ENCODE data around the gene TWIST2. TPM values are rescaled to one million over a fixed set of nuclear protein-coding genes. Genes with fewer than 3 reads are reported as not detected.
A peak's percentile ranks its signal among the peaks of the same experiment; 100 is the strongest.

TWIST2 gene
- total RNA-seq, 4 donors from 2014 or later, result 37.4 to 51.6 (median 47.4) TPM

DNA sequence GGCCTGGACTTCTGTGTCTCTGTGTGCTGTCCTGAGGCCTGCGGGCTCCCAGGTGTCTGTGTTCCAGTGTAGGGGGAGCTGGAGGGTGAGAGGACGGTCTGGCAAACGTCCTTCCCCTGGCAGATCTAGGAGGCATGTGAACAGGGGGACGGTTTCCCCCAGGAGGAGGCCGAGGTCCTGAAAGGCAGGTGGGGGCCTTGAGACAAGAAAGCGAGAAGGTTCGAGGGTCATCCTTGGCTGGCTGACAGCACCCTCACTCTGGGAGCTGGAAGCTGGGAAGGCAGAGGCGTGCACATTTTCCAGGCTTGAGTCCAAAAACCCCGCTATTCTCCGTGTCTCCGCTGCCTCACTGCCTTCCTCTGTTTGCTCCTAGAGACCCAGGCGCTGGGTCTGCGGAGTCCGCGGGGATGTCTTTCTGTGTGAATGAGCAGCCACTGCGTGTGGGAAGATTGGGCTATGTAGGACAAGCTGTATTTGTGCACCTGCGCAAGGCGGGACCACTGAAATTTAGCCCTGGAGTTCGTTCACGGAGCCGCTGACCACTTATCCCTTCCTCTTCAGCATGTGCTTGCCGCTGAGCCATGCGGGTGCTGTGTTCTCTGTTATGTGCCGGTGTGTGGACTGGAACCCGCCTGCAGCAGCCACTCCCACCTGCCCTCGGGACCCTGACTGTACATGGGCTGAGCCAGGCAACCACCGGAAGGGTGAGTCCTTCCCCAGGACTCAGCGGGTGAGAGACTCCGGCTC is 43.7 kb downstream of the TWIST2 start:
- WGBS, result 57% methylated on average over 24 of the region's 29 CpGs
- H3K4me3 ChIP-seq, result peak overlapping the region in 2 of 4 donors; percentile 12 to 20
- DNase-seq (ENCODE audit: extremely low spot score), result no peak

GRCh38 chr2:238892204-238892500 is 44.3 kb downstream of the TWIST2 start:
- WGBS, result 98% methylated on average over 14 of the region's 14 CpGs
- no peak for DNase-seq (ENCODE audit: extremely low spot score)
- Histone ChIP-seq H3K4me1 (peaks cover 10 to 55% (median 46%) of the 10 kb centered on the region in 4 donors), H3K27ac (replicated peaks in 1 of 4) (peak overlapping the region in 1 of 4 donors; percentile 46), H3K4me3 (no peak overlapping the region), H3K9me3 (no peaks in the 10 kb centered on the region), H3K27me3 (no peaks in the 10 kb centered on the region), H3K36me3 (no peaks in the 10 kb centered on the region)
- TF ChIP-seq POLR2A (IDR thresholded peaks at IDR 0.05; ENCODE audit: low read depth), result no peak
- no peak for TF ChIP-seq EP300 (IDR thresholded peaks at IDR 0.05)
- TF ChIP-seq CTCF (IDR thresholded peaks at IDR 0.05), result no peak
- no peak for TF ChIP-seq POLR2AphosphoS5 (IDR thresholded peaks at IDR 0.05)
- intact Hi-C loops (cut with DNase I), result no loop called here

More for the DNA sequence above, 43.7 kb downstream of the TWIST2 start:
- Histone ChIP-seq H3K27ac (replicated peaks in 1 of 4) (peak overlapping the region in 1 of 4 donors; percentile 46), H3K9me3 (no peaks in the 10 kb centered on the region), H3K4me1 (peaks cover 10 to 51% (median 42%) of the 10 kb centered on the region in 4 donors), H3K27me3 (no peaks in the 10 kb centered on the region), H3K36me3 (no peaks in the 10 kb centered on the region)
- TF ChIP-seq POLR2A (IDR thresholded peaks at IDR 0.05; ENCODE audit: low read depth) (no peak), POLR2AphosphoS5 (IDR thresholded peaks at IDR 0.05) (no peak), CTCF (IDR thresholded peaks at IDR 0.05) (no peak), EP300 (IDR thresholded peaks at IDR 0.05) (no peak)
- intact Hi-C loops (cut with DNase I), result no loop called here

DNA sequence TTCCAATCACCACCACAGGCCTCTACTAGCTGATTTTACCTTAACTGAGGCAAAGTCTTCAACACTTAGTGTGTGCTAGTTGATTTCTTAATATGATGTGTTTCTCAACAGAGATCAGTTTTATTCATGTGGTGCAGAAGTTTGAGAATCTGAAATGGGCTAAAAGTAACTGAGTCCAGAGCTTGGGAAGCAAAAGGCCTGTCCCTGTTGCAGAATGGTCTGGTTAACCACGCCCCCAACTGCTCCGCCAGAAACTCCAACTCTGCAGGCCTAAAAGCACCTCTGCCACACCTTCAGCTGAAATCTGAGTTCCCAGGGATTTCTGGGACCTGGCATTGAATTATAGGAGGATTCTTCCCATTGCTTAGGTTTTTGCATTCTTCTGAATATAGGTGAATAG is 44.9 kb downstream of the TWIST2 start:
- Histone ChIP-seq H3K9me3 (no peaks in the 10 kb centered on the region), H3K4me3 (no peak overlapping the region), H3K4me1 (peaks cover 10 to 61% (median 53%) of the 10 kb centered on the region in 4 donors), H3K27ac (replicated peaks in 1 of 4) (no peak overlapping the region), H3K36me3 (no peaks in the 10 kb centered on the region), H3K27me3 (no peaks in the 10 kb centered on the region)
- 92% methylated on average over 2 of the region's 2 CpGs for WGBS
- intact Hi-C loops (cut with DNase I), result no loop called here
- TF ChIP-seq POLR2AphosphoS5 (IDR thresholded peaks at IDR 0.05) (no peak), POLR2A (IDR thresholded peaks at IDR 0.05; ENCODE audit: low read depth) (no peak), CTCF (IDR thresholded peaks at IDR 0.05) (no peak), EP300 (IDR thresholded peaks at IDR 0.05) (no peak)
- DNase-seq (ENCODE audit: extremely low spot score), result no peak

- no peak for DNase-seq (ENCODE audit: extremely low spot score)
- peak overlapping the region in 2 of 4 donors; percentile 11 to 54 for H3K27ac ChIP-seq (replicated peaks in 1 of 4)
- H3K9me3 ChIP-seq, result no peaks in the 10 kb centered on the region
- H3K36me3 ChIP-seq, result no peaks in the 10 kb centered on the region
- H3K27me3 ChIP-seq, result no peaks in the 10 kb centered on the region
- 89% methylated on average over 30 of the region's 30 CpGs for WGBS
- intact Hi-C loops (cut with DNase I), result no loop called here
- H3K4me3 ChIP-seq, result no peak overlapping the region
- peaks cover 10 to 67% (median 58%) of the 10 kb centered on the region in 4 donors for H3K4me1 ChIP-seq
- TF ChIP-seq EP300 (IDR thresholded peaks at IDR 0.05) (no peak), CTCF (IDR thresholded peaks at IDR 0.05) (no peak), POLR2AphosphoS5 (IDR thresholded peaks at IDR 0.05) (no peak), POLR2A (IDR thresholded peaks at IDR 0.05; ENCODE audit: low read depth) (no peak)
Observed at GRCh38 chr2:238893349-238894000, 45.6 kb downstream of the TWIST2 start.

Data from esophagus muscularis mucosa (tissue), 4 donors.